Keratinocyte (primary cell): ENCODE measurements around the gene SMC3. TPM values are rescaled to one million over a fixed set of nuclear protein-coding genes. Genes with fewer than 3 reads are reported as not detected.

Experiments used
- DNase-seq: peaks from one replicate; pipeline ENCODE4 v3.0.0-alpha.2; 2011; ENCODE audit warnings: low read depth, missing footprints, low spot score
- FAIRE-seq: peaks from 2 replicates; lab custom pipeline; 2011; peaks lifted over from hg19 to GRCh38; lab: Jason Lieb, UNC
- H2AFZ ChIP-seq: 2 replicates; pipeline ENCODE4 v1.6.0; 2012; ENCODE audit warnings: low read length, control low read depth, inconsistent platforms; ENCODE audit not compliant: control insufficient read depth
- H3K27ac ChIP-seq: 2 replicates; pipeline ENCODE4 v1.5.1; 2011; ENCODE audit warnings: low read length; ENCODE audit not compliant: control insufficient read depth, insufficient read depth
- H3K27me3 ChIP-seq: 3 replicates; pipeline ENCODE4 v1.6.0; 2011; ENCODE audit warnings: low read length; ENCODE audit not compliant: control insufficient read depth, insufficient read depth; ENCODE audit errors: extremely low read depth
- H3K36me3 ChIP-seq, 2 experiments: 2 replicates in 1 of 2; 3 replicates in 1 of 2; pipeline ENCODE4 v1.5.1; 2011; ENCODE audit warnings: low read length in 2 of 2, mild to moderate bottlenecking in 1 of 2; ENCODE audit not compliant: control insufficient read depth in 2 of 2, insufficient read depth in 2 of 2; ENCODE audit errors: extremely low read depth in 1 of 2
- H3K4me1 ChIP-seq: 3 replicates; pipeline ENCODE4 v1.5.1; 2011; ENCODE audit warnings: low read length; ENCODE audit not compliant: control insufficient read depth, insufficient read depth; ENCODE audit errors: extremely low read depth
- H3K4me2 ChIP-seq: 3 replicates; pipeline ENCODE4 v1.6.0; 2011; ENCODE audit warnings: low read depth, low read length; ENCODE audit not compliant: control insufficient read depth, insufficient read depth; ENCODE audit errors: extremely low read depth
- H3K4me3 ChIP-seq, 3 experiments: fragments of 200-600 bp in 1 of 3; sonication (generic) in 1 of 3; 2 replicates in 2 of 3; 3 replicates in 1 of 3; pipeline ENCODE4 v1.5.1; 2011 to 2016; ENCODE audit warnings: low read length in 3 of 3, mild to moderate bottlenecking in 3 of 3, control low read depth in 2 of 3, inconsistent platforms in 1 of 3, low read depth in 1 of 3, mixed read lengths in 1 of 3, mixed run types in 1 of 3, moderate library complexity in 1 of 3; ENCODE audit not compliant: control insufficient read depth in 2 of 3, insufficient read depth in 2 of 3; ENCODE audit errors: extremely low read depth in 1 of 3
- H3K79me2 ChIP-seq: 2 replicates; pipeline ENCODE4 v1.6.0; 2012; ENCODE audit warnings: low read length; ENCODE audit not compliant: control insufficient read depth, insufficient read depth
- H3K9ac ChIP-seq: 3 replicates; pipeline ENCODE4 v1.6.0; 2011; ENCODE audit warnings: low read length; ENCODE audit not compliant: control insufficient read depth, insufficient read depth; ENCODE audit errors: extremely low read depth
- H3K9me1 ChIP-seq: 3 replicates; pipeline ENCODE4 v1.6.0; 2011; ENCODE audit warnings: low read length; ENCODE audit not compliant: control insufficient read depth, insufficient read depth; ENCODE audit errors: extremely low read depth
- H3K9me3 ChIP-seq: 2 replicates; pipeline ENCODE4 v1.5.1; 2012; ENCODE audit warnings: low read depth, low read length; ENCODE audit not compliant: control insufficient read depth
- H4K20me1 ChIP-seq: 3 replicates; pipeline ENCODE4 v1.6.0; 2011; ENCODE audit warnings: low read length; ENCODE audit not compliant: control insufficient read depth, insufficient read depth; ENCODE audit errors: extremely low read depth
- CTCF ChIP-seq, 3 experiments: IDR thresholded peaks in 1 of 3; conservative IDR thresholded peaks in 1 of 3; optimal IDR thresholded peaks in 1 of 3; 2 replicates in 2 of 3; 3 replicates in 1 of 3; pipeline versions ENCODE3 to v1.5.1; 2011; ENCODE audit warnings: low read length in 3 of 3, mild to moderate bottlenecking in 3 of 3, moderate library complexity in 2 of 3, control low read depth in 1 of 3, inconsistent platforms in 1 of 3; ENCODE audit not compliant: insufficient read depth in 2 of 3; ENCODE audit errors: extremely low read depth in 1 of 3
- EZH2 ChIP-seq: IDR thresholded peaks from one replicate; pipeline ENCODE4 v1.6.1; 2012; ENCODE audit warnings: inconsistent platforms, mild to moderate bottlenecking, low read length, moderate library complexity
- dilution Hi-C: fragments of 300-500 bp; cut with MboI; formaldehyde crosslinking; loops from one replicate; pipeline ENCODE4 v1.7.0; 2020; ENCODE audit warnings: low sequenced_read_pairs; ENCODE audit not compliant: extremely low pct_ligation_motif_present
- polyA plus RNA-seq, 5 experiments: library from polyadenylated mRNA; depleted of rRNA in 3 of 5; stranded (reverse) in 3 of 5; stranded (forward) in 1 of 5; unstranded in 1 of 5; fragments of >200 nt; gene quantifications; 1 replicate in 1 of 5; 2 replicates in 3 of 5; 3 replicates in 1 of 5; pipeline versions ENCODE4 v1.2.1 to v1.2.3, GENCODE V29; 2011 to 2012; ENCODE audit warnings: missing spikeins in 2 of 5, low read depth in 1 of 5, low replicate concordance in 1 of 5
- small RNA-seq, 3 experiments: library from RNA; depleted of rRNA; stranded (forward); fragments of <200 nt; gene quantifications; one replicate each; pipeline ENCODE3, GENCODE V24; 2012; ENCODE audit warnings: low read depth in 3 of 3, low replicate concordance in 1 of 3; ENCODE audit not compliant: insufficient read length in 3 of 3

The SMC3 gene
- polyA plus RNA-seq, 1 donor (not counting 4 experiments of a cell fraction or from before 2014, with no cell fraction given), result 16.3 TPM

GRCh38 chr10:110651044-110651958 is 83.8 kb downstream of the SMC3 start:
- no peak overlapping the region for H2AFZ ChIP-seq
- H3K79me2 ChIP-seq, result no peaks in the 10 kb centered on the region
- peaks cover 8% of the 10 kb centered on the region for H3K27me3 ChIP-seq
- dilution Hi-C loops, result no loop called here
- no peak overlapping the region for H3K4me2 ChIP-seq
- DNase-seq, result no peak
- no peak overlapping the region for H3K27ac ChIP-seq
- FAIRE-seq, result no peak
- no peaks in the 10 kb centered on the region for H3K9me1 ChIP-seq
- H3K9ac ChIP-seq, result no peak overlapping the region
- H3K4me1 ChIP-seq, result no peaks in the 10 kb centered on the region
- no peaks in the 10 kb centered on the region for H4K20me1 ChIP-seq
- no peak overlapping the region for H3K4me3 ChIP-seq
- H3K9me3 ChIP-seq, result no peaks in the 10 kb centered on the region
- no peak for TF ChIP-seq CTCF (optimal IDR thresholded peaks at IDR 0.05 in 1 of 3, IDR thresholded peaks at IDR 0.05 in 1 of 3, conservative IDR thresholded peaks at IDR 0.05 in 1 of 3; ENCODE audit: extremely low read depth in 1 of 3, insufficient read depth in 2 of 3, low read length in 3 of 3)
- TF ChIP-seq EZH2, result no peak
- H3K36me3 ChIP-seq, result no peaks in the 10 kb centered on the region

- Histone ChIP-seq H3K27ac (no peak overlapping the region), H3K27me3 (peaks cover 7% of the 10 kb centered on the region), H3K4me1 (no peaks in the 10 kb centered on the region), H3K4me2 (no peak overlapping the region), H3K9ac (no peak overlapping the region), H2AFZ (no peak overlapping the region), H4K20me1 (no peaks in the 10 kb centered on the region), H3K79me2 (no peaks in the 10 kb centered on the region), H3K36me3 (no peaks in the 10 kb centered on the region), H3K9me3 (no peaks in the 10 kb centered on the region), H3K4me3 (no peak overlapping the region), H3K9me1 (no peaks in the 10 kb centered on the region)
- dilution Hi-C loops, result no loop called here
- no peak for FAIRE-seq
- no peak for DNase-seq
- TF ChIP-seq EZH2 (no peak), CTCF (optimal IDR thresholded peaks at IDR 0.05 in 1 of 3, IDR thresholded peaks at IDR 0.05 in 1 of 3, conservative IDR thresholded peaks at IDR 0.05 in 1 of 3; ENCODE audit: extremely low read depth in 1 of 3, insufficient read depth in 2 of 3, low read length in 3 of 3) (no peak)
Measured at GRCh38 chr10:110652475-110653118, 85.1 kb downstream of the SMC3 start.

Small RNAs within 50 kb of the gene (small RNA-seq; reads per million reads assigned to genes)
- 0 reads per million in 3 experiments for gene RF00019

Other genes starting within 250 kb of the SMC3 start
- gene DUSP5, start 69.8 kb upstream of the SMC3 start, polyA plus RNA-seq, result 38.0 to 55.5 TPM (median 49.6 TPM) in 3 replicates
- 0.01 to 0.04 TPM (median 0.01 TPM) in 3 replicates for gene RBM20, start 76.6 kb downstream of the SMC3 start, polyA plus RNA-seq